H1 (cell line): Measurements from ENCODE around the gene FRS2. TPM values are rescaled to one million over a fixed set of nuclear protein-coding genes. Genes with fewer than 3 reads are reported as not detected.

ENCODE experiments used
- CTCF ChIA-PET: fragments of 300-600 bp; sonication (Branson Sonifier 250); formaldehyde crosslinking; loops from one replicate; lab custom pipeline; 2021; ENCODE audit not compliant: partially characterized antibody; lab: Charles Lee
- POLR2A ChIA-PET: fragments of 300-600 bp; sonication (Branson Sonifier 250); formaldehyde crosslinking; loops from one replicate; lab custom pipeline; 2021; ENCODE audit warnings: inconsistent platforms; ENCODE audit not compliant: partially characterized antibody; lab: Charles Lee
- DNase-seq, 2 experiments: peaks; one replicate each; pipeline versions ENCODE4 v3.0.0 to v3.0.0-alpha.2; 2010 to 2022; ENCODE audit warnings: low spot score in 2 of 2, low read depth in 1 of 2, mixed read lengths in 1 of 2
- FAIRE-seq: peaks from 2 replicates; lab custom pipeline; 2011; peaks lifted over from hg19 to GRCh38; lab: Jason Lieb, UNC
- H2AFZ ChIP-seq: 2 replicates; pipeline ENCODE4 v1.8.1; 2012; ENCODE audit warnings: low read length, inconsistent platforms
- H2AK5ac ChIP-seq: 2 replicates; pipeline ENCODE4 v1.6.1; 2013; ENCODE audit warnings: low read depth, low read length
- H2BK120ac ChIP-seq: replicated peaks from 2 replicates; pipeline ENCODE3; 2013; ENCODE audit warnings: low read depth, low read length, inconsistent platforms
- H2BK12ac ChIP-seq: 2 replicates; pipeline ENCODE4 v1.6.1; 2013; ENCODE audit warnings: low read depth, low read length
- H2BK15ac ChIP-seq: 2 replicates; pipeline ENCODE4 v1.6.1; 2013; ENCODE audit warnings: low read length
- H2BK20ac ChIP-seq: 2 replicates; pipeline ENCODE4 v1.6.1; 2013; ENCODE audit warnings: low read length
- H2BK5ac ChIP-seq: 2 replicates; pipeline ENCODE4 v1.6.1; 2013; ENCODE audit warnings: low read depth, low read length
- H3K14ac ChIP-seq: 2 replicates; pipeline ENCODE4 v1.6.1; 2013; ENCODE audit warnings: inconsistent platforms; ENCODE audit not compliant: insufficient read length
- H3K18ac ChIP-seq: 2 replicates; pipeline ENCODE4 v1.6.1; 2013; ENCODE audit warnings: low read length; ENCODE audit errors: extremely low read depth
- H3K23ac ChIP-seq: 2 replicates; pipeline ENCODE4 v1.6.1; 2013; ENCODE audit warnings: inconsistent platforms; ENCODE audit not compliant: insufficient read length
- H3K23me2 ChIP-seq: 2 replicates; pipeline ENCODE4 v1.6.1; 2013; ENCODE audit warnings: low read depth, low read length
- H3K27ac ChIP-seq: 2 replicates; pipeline ENCODE4 v1.6.1; 2011; ENCODE audit warnings: low read depth, low read length, inconsistent platforms
- H3K27me3 ChIP-seq, 4 experiments: replicated peaks in 1 of 4; 1 replicate in 1 of 4; 2 replicates in 3 of 4; pipeline versions ENCODE4 v1.6.1 to v1.8.1; 2011 to 2013; ENCODE audit warnings: low read length in 3 of 4, mild to moderate bottlenecking in 3 of 4, inconsistent platforms in 2 of 4, mixed read lengths in 2 of 4, moderate library complexity in 1 of 4; ENCODE audit not compliant: control insufficient read depth in 3 of 4, insufficient read depth in 3 of 4; ENCODE audit errors: extremely low read depth in 1 of 4
- H3K36me3 ChIP-seq, 4 experiments: 2 replicates each; pipeline versions ENCODE4 v1.6.1 to v1.8.1; 2011 to 2013; ENCODE audit warnings: mild to moderate bottlenecking in 4 of 4, low read length in 3 of 4, moderate library complexity in 2 of 4, control low read depth in 1 of 4, inconsistent platforms in 1 of 4; ENCODE audit not compliant: insufficient read depth in 4 of 4, control insufficient read depth in 2 of 4
- H3K4ac ChIP-seq: replicated peaks from 2 replicates; pipeline ENCODE3; 2013; ENCODE audit warnings: low read length, low read depth, mixed read lengths, inconsistent platforms; ENCODE audit not compliant: insufficient read length
- H3K4me1 ChIP-seq, 4 experiments: replicated peaks in 1 of 4; 1 replicate in 1 of 4; 2 replicates in 3 of 4; pipeline versions ENCODE4 v1.6.1 to v1.8.1; 2011 to 2013; ENCODE audit warnings: low read length in 3 of 4, inconsistent platforms in 2 of 4, mixed read lengths in 1 of 4; ENCODE audit not compliant: insufficient read depth in 4 of 4, control insufficient read depth in 3 of 4
- H3K4me2 ChIP-seq, 2 experiments: 2 replicates each; pipeline versions ENCODE4 v1.6.1 to v1.8.1; 2011 to 2013; ENCODE audit warnings: low read depth in 2 of 2, low read length in 2 of 2, control low read depth in 1 of 2, inconsistent platforms in 1 of 2, mild to moderate bottlenecking in 1 of 2; ENCODE audit not compliant: insufficient read depth in 1 of 2
- H3K4me3 ChIP-seq, 4 experiments: fragments of 200-600, 300-600 bp in 1 of 4; sonication (generic), shearing (Covaris generic), sonication (Bioruptor Twin) in 1 of 4; 2 replicates each; pipeline versions ENCODE4 v1.5.1 to v1.8.1; 2011 to 2016; ENCODE audit warnings: low read length in 4 of 4, low read depth in 3 of 4, control low read depth in 2 of 4, inconsistent platforms in 2 of 4, mild to moderate bottlenecking in 2 of 4, mixed read lengths in 1 of 4, moderate library complexity in 1 of 4; ENCODE audit not compliant: insufficient read depth in 2 of 4; ENCODE audit errors: extremely low read depth in 1 of 4
- H3K56ac ChIP-seq: replicated peaks from 2 replicates; pipeline ENCODE3; 2013; ENCODE audit warnings: low read depth, mild to moderate bottlenecking, mixed read lengths, low read length, inconsistent platforms; ENCODE audit not compliant: insufficient read length
- H3K79me1 ChIP-seq: 2 replicates; pipeline ENCODE4 v1.6.1; 2013; ENCODE audit warnings: low read depth, low read length, control low read depth
- H3K79me2 ChIP-seq, 2 experiments: 2 replicates each; pipeline versions ENCODE4 v1.6.1 to v1.8.1; 2012 to 2013; ENCODE audit warnings: low read length in 2 of 2, mild to moderate bottlenecking in 2 of 2, inconsistent platforms in 1 of 2; ENCODE audit not compliant: insufficient read depth in 2 of 2, control insufficient read depth in 1 of 2
- H3K9ac ChIP-seq, 4 experiments: replicated peaks in 1 of 4; 1 replicate in 1 of 4; 2 replicates in 3 of 4; pipeline versions ENCODE4 v1.6.1 to v1.8.1; 2011 to 2013; ENCODE audit warnings: low read depth in 3 of 4, low read length in 3 of 4, control low read depth in 2 of 4, mild to moderate bottlenecking in 2 of 4, moderate library complexity in 2 of 4, inconsistent platforms in 1 of 4; ENCODE audit errors: extremely low read depth in 1 of 4
- H3K9me3 ChIP-seq, 2 experiments: 2 replicates each; pipeline versions ENCODE4 v1.6.1 to v1.8.1; 2012 to 2013; ENCODE audit warnings: mild to moderate bottlenecking in 2 of 2, moderate library complexity in 2 of 2, control low read depth in 1 of 2, inconsistent platforms in 1 of 2, low read depth in 1 of 2, low read length in 1 of 2, mixed read lengths in 1 of 2; ENCODE audit not compliant: insufficient read depth in 2 of 2
- H4K20me1 ChIP-seq, 2 experiments: replicated peaks in 1 of 2; 2 replicates each; pipeline versions ENCODE3 to v1.8.1; 2011 to 2013; ENCODE audit warnings: inconsistent platforms in 2 of 2, low read length in 2 of 2, mild to moderate bottlenecking in 1 of 2; ENCODE audit not compliant: insufficient read depth in 2 of 2, control insufficient read depth in 1 of 2
- H4K5ac ChIP-seq: 2 replicates; pipeline ENCODE4 v1.6.1; 2013; ENCODE audit warnings: low read length, low read depth, mixed read lengths, inconsistent platforms; ENCODE audit not compliant: insufficient read length
- H4K8ac ChIP-seq: 2 replicates; pipeline ENCODE4 v1.8.0; 2013; ENCODE audit warnings: mild to moderate bottlenecking, moderate library complexity, low read length, inconsistent platforms; ENCODE audit not compliant: insufficient read depth; ENCODE audit errors: extremely low read depth
- H4K91ac ChIP-seq: replicated peaks from 2 replicates; pipeline ENCODE3; 2013; ENCODE audit warnings: low read length, mixed read lengths, inconsistent platforms; ENCODE audit not compliant: insufficient read length
- ASH2L ChIP-seq: fragments of 200-600, 300-600 bp; sonication (generic); IDR thresholded peaks from one replicate; pipeline ENCODE4 v1.7.1; 2017; ENCODE audit warnings: low read length
- BACH1 ChIP-seq: IDR thresholded peaks from 2 replicates; pipeline ENCODE4 v1.6.1; 2012; ENCODE audit warnings: low read length, improper control_type of control experiment
- FOSL1 ChIP-seq: IDR thresholded peaks from 2 replicates; pipeline ENCODE4 v1.6.1; 2011; ENCODE audit warnings: mild to moderate bottlenecking, low read depth, low read length, moderate library complexity; ENCODE audit not compliant: insufficient read depth
- GABPA ChIP-seq: IDR thresholded peaks from 2 replicates; pipeline ENCODE4 v1.6.1; 2011; ENCODE audit warnings: mild to moderate bottlenecking, low read length, moderate library complexity, borderline replicate concordance; ENCODE audit not compliant: insufficient read depth
- GTF2F1 ChIP-seq: IDR thresholded peaks from 2 replicates; pipeline ENCODE4 v1.6.1; 2012; ENCODE audit warnings: low read depth, low read length, improper control_type of control experiment, borderline replicate concordance
- RBBP5 ChIP-seq: IDR thresholded peaks from 2 replicates; pipeline ENCODE4 v1.7.1; 2012; ENCODE audit warnings: low read depth, mild to moderate bottlenecking, inconsistent platforms, low read length, moderate library complexity, borderline replicate concordance
- RNF2 ChIP-seq: fragments of 200-900, 300-1000 bp; sonication (generic); IDR thresholded peaks from 2 replicates; pipeline ENCODE4 v1.7.1; 2016; ENCODE audit warnings: borderline replicate concordance, low read depth, mild to moderate bottlenecking, antibody characterized with exemption, low read length; ENCODE audit not compliant: poor library complexity, severe bottlenecking; ENCODE audit errors: missing control alignments
- WGBS, 2 experiments: shearing (Covaris generic) in 1 of 2; methylation state at CpG; one replicate each; pipeline versions ENCODE4 v1.1.6 to v1.1.7; 2013 to 2015; ENCODE audit warnings: low lambda C conversion rate in 2 of 2, mixed read lengths in 2 of 2, inconsistent platforms in 1 of 2, low coverage in 1 of 2, missing lambda C conversion rate in 1 of 2; ENCODE audit not compliant: insufficient replicate concordance in 2 of 2, insufficient coverage in 1 of 2, insufficient read length in 1 of 2; ENCODE audit errors: extremely low coverage in 1 of 2, missing lambda C conversion rate in 1 of 2; 5-methylcytosine and 5-hydroxymethylcytosine counted together
- polyA plus RNA-seq, 7 experiments: library from polyadenylated mRNA; depleted of rRNA in 3 of 7; stranded (reverse) in 5 of 7; unstranded in 2 of 7; fragments of >200 nt in 5 of 7; fragments of 200-250 nt in 2 of 7; gene quantifications; 1 replicate in 5 of 7; 2 replicates in 1 of 7; 4 replicates in 1 of 7; pipeline versions ENCODE4 v1.2.1 to v1.2.3, GENCODE V29; 2011 to 2013; ENCODE audit warnings: missing spikeins in 2 of 7, mixed read lengths in 2 of 7
- total RNA-seq: library from RNA; stranded (reverse); fragmentation: NEBNext Ultra II Directional; extraction: Animal tissue kit (Norgen Biotek cat#: 25700); gene quantifications from 2 replicates; pipeline ENCODE4 v1.2.1, GENCODE V29; 2021
- TF ChIP-seq, protein P1 (sequence below): IDR thresholded peaks from 2 replicates; pipeline ENCODE4 v1.6.1; 2012; ENCODE audit warnings: inconsistent platforms

Gene FRS2
- total and polyA plus RNA-seq, 2 of the 8 experiments (the other 6 are each of a cell fraction or from before 2014, with no cell fraction given): 10.3 to 35.8 TPM

DNA sequence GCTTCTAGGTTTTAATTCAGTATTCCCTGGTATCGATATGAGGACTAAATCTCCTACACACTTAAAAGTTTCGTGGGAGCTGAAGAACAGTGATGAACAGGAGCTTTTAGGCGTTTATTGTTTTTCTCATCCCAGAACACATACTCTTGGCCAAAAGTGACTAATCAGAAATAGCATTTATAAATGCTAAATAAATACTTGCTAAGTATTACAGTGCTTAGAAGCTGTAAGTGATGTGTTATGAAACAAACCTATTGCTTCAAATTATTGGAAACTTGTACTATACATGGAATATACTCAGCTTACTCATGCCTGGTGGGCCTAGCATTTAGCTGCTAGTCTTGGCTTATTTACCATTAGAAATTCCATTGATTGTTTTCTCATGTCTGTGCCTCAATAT, 24.9 kb downstream of the FRS2 start:
- peaks cover 2% of the 10 kb centered on the region; the same call in 1 of the 2 replicates for H3K79me1 ChIP-seq
- no peak for FAIRE-seq
- WGBS, 2 experiments: 63% methylated on average over 3 of the region's 3 CpGs; no CpG with 5 or more reads in 1 of the 2 experiments
- no peaks in the 10 kb centered on the region for H3K9me3 ChIP-seq
- H3K79me2 ChIP-seq: peaks cover 0 to 99% of the 10 kb centered on the region in 2 experiments; a peak in 3 of 4 replicates
- H3K56ac ChIP-seq: no peak overlapping the region
- no peak overlapping the region for H3K4ac ChIP-seq
- H2BK20ac ChIP-seq: no peak overlapping the region
- no peaks in the 10 kb centered on the region for H3K23me2 ChIP-seq
- H2BK120ac ChIP-seq: no peak overlapping the region
- H3K9ac ChIP-seq: no peak overlapping the region
- H2BK12ac ChIP-seq: no peak overlapping the region
- H3K4me2 ChIP-seq: no peak overlapping the region
- no peaks in the 10 kb centered on the region for H3K4me1 ChIP-seq
- no peak overlapping the region for H3K18ac ChIP-seq
- no peak overlapping the region for H3K27ac ChIP-seq
- no peak overlapping the region for H4K5ac ChIP-seq
- no peaks in the 10 kb centered on the region for H3K36me3 ChIP-seq
- no peaks in the 10 kb centered on the region for H3K27me3 ChIP-seq
- CTCF ChIA-PET: interaction anchor here (0.6 to 2.6 kb wide), 4 partner anchors 21 to 184 kb away, joined by 3 to 9 read pairs (median 4); no protein-coding TSS in a partner anchor
- H3K23ac ChIP-seq: no peak overlapping the region
- TF ChIP-seq ASH2L (no peak), FOSL1 (no peak), GTF2F1 (no peak), BACH1 (no peak), GABPA (no peak), RBBP5 (no peak), RNF2 (no peak)
- TF ChIP-seq, protein P1, sequence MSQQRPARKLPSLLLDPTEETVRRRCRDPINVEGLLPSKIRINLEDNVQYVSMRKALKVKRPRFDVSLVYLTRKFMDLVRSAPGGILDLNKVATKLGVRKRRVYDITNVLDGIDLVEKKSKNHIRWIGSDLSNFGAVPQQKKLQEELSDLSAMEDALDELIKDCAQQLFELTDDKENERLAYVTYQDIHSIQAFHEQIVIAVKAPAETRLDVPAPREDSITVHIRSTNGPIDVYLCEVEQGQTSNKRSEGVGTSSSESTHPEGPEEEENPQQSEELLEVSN: no peak
- TF ChIP-seq, all 59 proteins: peak for 0
- Histone ChIP-seq H2AFZ (no peak overlapping the region), H2BK5ac (no peak overlapping the region), H2BK15ac (no peak overlapping the region), H4K8ac (no peak overlapping the region), H4K91ac (no peak overlapping the region), H3K14ac (no peak overlapping the region), H3K4me3 (no peak overlapping the region), H2AK5ac (no peak overlapping the region), H4K20me1 (peaks cover 0 to 6% of the 10 kb centered on the region in 2 experiments)
- POLR2A ChIA-PET: interaction anchor here (0.8 to 1.4 kb wide), 3 partner anchors 9 to 59 kb away, joined by 3 read pairs; partner anchors contain the start of gene FRS2
- DNase-seq: no peak
